ENCODE measurements around the gene NAIF1. TPM values are rescaled to one million over a fixed set of nuclear protein-coding genes. Genes with fewer than 3 reads are reported as not detected.

NAIF1 gene, protein sequence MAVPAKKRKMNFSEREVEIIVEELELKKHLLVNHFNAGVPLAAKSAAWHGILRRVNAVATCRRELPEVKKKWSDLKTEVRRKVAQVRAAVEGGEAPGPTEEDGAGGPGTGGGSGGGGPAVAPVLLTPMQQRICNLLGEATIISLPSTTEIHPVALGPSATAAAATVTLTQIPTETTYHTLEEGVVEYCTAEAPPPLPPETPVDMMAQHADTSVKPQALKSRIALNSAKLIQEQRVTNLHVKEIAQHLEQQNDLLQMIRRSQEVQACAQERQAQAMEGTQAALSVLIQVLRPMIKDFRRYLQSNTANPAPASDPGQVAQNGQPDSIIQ
- total RNA-seq (2021) (11.9 to 13.4 TPM (median 12.4 TPM) in 3 replicates), Bru-seq, nascent RNA (percentile 57 among the genes with signal in this experiment)
- long read RNA-seq, experiment 1, transcript NAIF1-201 (2 exons, 3,399 nt): major isoform, 6 of 12 reads
- long read RNA-seq, experiment 1, partial matches to known transcripts: 0 of 12 reads
- long read RNA-seq, experiment 1, other reads (novel, unspliced or antisense): 6 of 12 reads
- long read RNA-seq, experiment 2, partial matches to known transcripts: 0 of 8 reads
- long read RNA-seq, experiment 2, other reads (novel, unspliced or antisense): 6 of 8 reads
- long read RNA-seq, experiment 3, partial matches to known transcripts: 0 of 6 reads
- long read RNA-seq, experiment 3, other reads (novel, unspliced or antisense): 3 of 6 reads

DNA sequence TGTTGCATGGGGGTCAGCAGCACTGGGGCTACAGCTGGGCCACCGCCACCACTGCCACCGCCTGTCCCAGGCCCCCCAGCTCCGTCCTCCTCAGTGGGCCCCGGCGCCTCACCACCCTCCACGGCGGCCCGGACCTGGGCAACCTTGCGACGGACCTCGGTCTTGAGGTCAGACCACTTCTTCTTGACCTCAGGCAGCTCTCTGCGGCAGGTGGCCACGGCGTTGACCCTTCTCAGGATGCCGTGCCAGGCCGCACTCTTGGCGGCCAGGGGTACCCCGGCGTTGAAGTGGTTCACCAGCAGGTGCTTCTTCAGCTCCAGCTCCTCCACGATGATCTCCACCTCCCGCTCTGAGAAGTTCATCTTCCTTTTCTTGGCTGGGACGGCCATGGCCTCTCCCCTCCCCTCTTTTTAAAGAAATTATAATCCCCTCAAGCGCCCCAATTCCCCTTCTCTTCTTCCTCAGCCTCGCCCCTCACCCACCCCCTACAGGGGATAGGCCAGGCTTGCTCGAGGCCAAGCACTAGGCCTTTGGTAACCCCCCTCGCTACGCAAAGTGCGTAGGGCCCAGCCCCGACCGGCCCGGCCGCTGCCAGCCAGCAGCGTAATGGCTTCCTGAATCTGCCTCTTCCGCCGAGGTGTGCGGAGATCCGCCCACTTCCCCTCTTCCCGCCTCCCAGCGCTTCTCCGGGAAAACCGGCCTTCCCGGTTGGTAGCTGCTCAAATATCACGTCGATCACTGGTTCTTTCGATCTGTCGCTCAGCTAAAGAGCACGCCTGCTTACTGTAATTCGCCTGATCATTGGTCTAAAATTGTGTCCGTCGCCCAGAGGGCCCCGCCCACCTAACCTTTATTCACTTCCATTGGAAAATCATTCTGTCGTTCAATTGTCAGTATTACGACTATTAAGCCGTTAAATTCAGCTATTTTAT lies at the start of gene NAIF1:
NAIF1 (minus strand) TSS at position 608 of the 932 bp plus-strand sequence; CDS start at position 389, 219 bp downstream.
- ATAC-seq (peak; percentile 78), DNase-seq (ENCODE audit: low spot score) (peak; percentile 98)
- no peaks in the 10 kb centered on the region for H3K27me3 Mint-ChIP-seq (ENCODE audit: low read depth)
- H3K4me1 Mint-ChIP-seq: peaks cover 28% of the 10 kb centered on the region
- ChIA-PET POLR2A (interaction anchor here (0.5 to 2.2 kb wide), 10 partner anchors 16 to 435 kb away, joined by 3 to 11 read pairs (median 4); no protein-coding TSS in a partner anchor), CTCF (interaction anchor here (0.6 to 3.5 kb wide), 21 partner anchors 10 to 563 kb away, joined by 3 to 31 read pairs (median 4); partner anchors contain the start of gene PIP5KL1)
- H3K9me3 Mint-ChIP-seq: no peaks in the 10 kb centered on the region
- TF ChIP-seq ZNF416 (CRISPR knock-in tag; IDR thresholded peaks at IDR 0.05) (no peak), ZNF121 (CRISPR knock-in tag; IDR thresholded peaks at IDR 0.05) (no peak), E2F4 (CRISPR knock-in tag; IDR thresholded peaks at IDR 0.05; ENCODE audit: borderline replicate concordance, low read depth) (no peak), NFYB (CRISPR knock-in tag; conservative IDR thresholded peaks at IDR 0.05; ENCODE audit: low read depth) (peak; percentile 95), NR2C2 (CRISPR knock-in tag; IDR thresholded peaks at IDR 0.05) (no peak), ETV6 (CRISPR knock-in tag; IDR thresholded peaks at IDR 0.05) (0 out of 2 replicates have a peak, but pooled peaks have one; percentile 14), SP1 (CRISPR knock-in tag; conservative IDR thresholded peaks at IDR 0.05) (peak; percentile 98), GRHL2 (CRISPR knock-in tag; IDR thresholded peaks at IDR 0.05; ENCODE audit: insufficient replicate concordance, severe bottlenecking) (no peak), EMX1 (CRISPR knock-in tag; IDR thresholded peaks at IDR 0.05) (no peak), RELA (CRISPR knock-in tag; IDR thresholded peaks at IDR 0.05; ENCODE audit: borderline replicate concordance) (no peak), ZNF232 (CRISPR knock-in tag; IDR thresholded peaks at IDR 0.05) (no peak), MAX (CRISPR knock-in tag; IDR thresholded peaks at IDR 0.05) (peak; percentile 47; the same call in 1 of the 2 replicates), TEAD1 (CRISPR knock-in tag; IDR thresholded peaks at IDR 0.05) (no peak), CREM (CRISPR knock-in tag; IDR thresholded peaks at IDR 0.05) (no peak)
- no peak within 1 kb of the TSS for H3K27ac Mint-ChIP-seq
- no peaks in the 10 kb centered on the region; the same call in 1 of the 2 replicates for H3K36me3 Mint-ChIP-seq
- peak within 1 kb of the TSS; percentile 85; the same call in 1 of the 2 replicates for H3K4me3 Mint-ChIP-seq

- peaks cover 12% of the 10 kb centered on the region for H3K36me3 Mint-ChIP-seq
- no peaks in the 10 kb centered on the region for H3K27me3 Mint-ChIP-seq (ENCODE audit: low read depth)
- peaks cover 3% of the 10 kb centered on the region; the same call in 1 of the 2 replicates for H3K9me3 Mint-ChIP-seq
- no peak overlapping the region for H3K27ac Mint-ChIP-seq
- TF ChIP-seq ZNF121 (CRISPR knock-in tag; IDR thresholded peaks at IDR 0.05) (peak; percentile 72; the same call in 1 of the 2 replicates), CREM (CRISPR knock-in tag; IDR thresholded peaks at IDR 0.05) (no peak)
- POLR2A ChIA-PET: interaction anchor here (0.6 kb wide), 1 partner anchor 190 kb away, joined by 3 read pairs; no protein-coding TSS in a partner anchor
- H3K4me3 Mint-ChIP-seq: no peak overlapping the region
- CTCF ChIA-PET: interaction anchor here (0.6 to 4.3 kb wide), 9 partner anchors 8 to 292 kb away, joined by 3 to 36 read pairs (median 7); partner anchors contain the start of genes LCN2 and PIP5KL1
- DNase-seq (ENCODE audit: low spot score) (no peak), ATAC-seq (no peak)
- peaks cover 10% of the 10 kb centered on the region for H3K4me1 Mint-ChIP-seq
Observed at GRCh38 chr9:128116104-128117083, 49.3 kb upstream of the NAIF1 start.
